PFSK-1 (cell line): ENCODE data around the gene BCAP31.

Source experiments
- FOXP2 ChIP-seq: optimal IDR thresholded peaks from 2 replicates; pipeline ENCODE3; 2011; ENCODE audit warnings: borderline replicate concordance, control low read depth, inconsistent platforms; ENCODE audit not compliant: insufficient read depth; ENCODE audit errors: extremely low read length, extremely low read depth
- POLR2AphosphoS5 ChIP-seq: IDR thresholded peaks from 2 replicates; pipeline ENCODE4 v1.6.1; 2012; ENCODE audit warnings: low read depth, mild to moderate bottlenecking, control low read depth, low read length, moderate library complexity
- SIN3A ChIP-seq: IDR thresholded peaks from 2 replicates; pipeline ENCODE4 v1.6.1; 2012; ENCODE audit warnings: mild to moderate bottlenecking, low read length, moderate library complexity, borderline replicate concordance; ENCODE audit not compliant: insufficient read depth
- TAF1 ChIP-seq: IDR thresholded peaks from 2 replicates; pipeline ENCODE4 v1.6.1; 2012; ENCODE audit warnings: low read length, control low read depth, borderline replicate concordance; ENCODE audit not compliant: insufficient read depth
- TF ChIP-seq, protein P1 (sequence below), 2 experiments: IDR thresholded peaks; 2 replicates each; pipeline versions ENCODE4 v1.6.1 to v1.8.0; 2011 to 2012; ENCODE audit warnings: low read depth in 2 of 2, low read length in 2 of 2, control low read depth in 1 of 2, inconsistent platforms in 1 of 2, mild to moderate bottlenecking in 1 of 2, moderate library complexity in 1 of 2; ENCODE audit not compliant: insufficient read depth in 1 of 2

BCAP31 gene

DNA sequence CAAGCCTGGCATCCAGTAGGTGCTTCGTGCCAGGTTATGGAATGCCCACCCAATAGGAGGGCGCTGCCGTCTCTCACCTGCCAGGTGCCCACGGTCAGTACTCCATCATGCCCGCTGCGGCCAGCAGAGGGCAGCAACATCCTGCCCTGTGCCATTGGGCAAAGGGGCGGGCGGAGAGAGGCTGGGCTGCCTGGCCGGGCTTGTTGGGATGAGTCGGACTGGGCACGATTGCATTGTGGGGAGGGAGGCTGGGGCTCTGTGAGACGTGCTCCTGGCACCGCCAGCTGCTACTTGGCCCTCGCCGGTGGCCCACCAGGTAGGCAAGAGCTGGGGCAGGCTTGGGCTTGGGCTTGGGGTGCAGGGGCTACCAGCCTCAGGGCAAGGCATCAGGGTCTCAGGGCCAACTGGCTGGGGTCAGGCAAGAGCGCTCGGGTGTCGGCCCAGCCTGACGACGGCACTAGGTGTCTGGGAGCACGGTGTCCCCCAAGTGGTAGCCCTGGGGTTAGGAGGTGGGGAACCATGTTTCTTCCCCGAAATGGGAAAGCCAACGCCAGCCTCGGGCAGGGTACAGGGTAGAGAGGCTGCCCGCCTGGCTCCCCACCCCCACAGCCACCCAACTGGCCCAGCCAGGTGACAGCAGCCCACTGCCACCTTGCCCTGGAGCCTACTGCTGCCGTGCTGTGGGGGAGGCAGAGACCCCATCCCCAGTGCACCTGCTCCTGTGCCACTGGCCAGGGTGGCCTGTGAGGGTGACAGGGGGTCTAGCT is 40.0 kb upstream of the BCAP31 start, which contains the start of gene PLXNB3:
PLXNB3 (plus strand) TSS at position 261 of the 767 bp plus-strand sequence. CDS start 1,287 bp downstream, outside the sequence.
- no peak for TF ChIP-seq FOXP2
- no peak for TF ChIP-seq POLR2AphosphoS5
- no peak for TF ChIP-seq TAF1
- TF ChIP-seq, protein P1, sequence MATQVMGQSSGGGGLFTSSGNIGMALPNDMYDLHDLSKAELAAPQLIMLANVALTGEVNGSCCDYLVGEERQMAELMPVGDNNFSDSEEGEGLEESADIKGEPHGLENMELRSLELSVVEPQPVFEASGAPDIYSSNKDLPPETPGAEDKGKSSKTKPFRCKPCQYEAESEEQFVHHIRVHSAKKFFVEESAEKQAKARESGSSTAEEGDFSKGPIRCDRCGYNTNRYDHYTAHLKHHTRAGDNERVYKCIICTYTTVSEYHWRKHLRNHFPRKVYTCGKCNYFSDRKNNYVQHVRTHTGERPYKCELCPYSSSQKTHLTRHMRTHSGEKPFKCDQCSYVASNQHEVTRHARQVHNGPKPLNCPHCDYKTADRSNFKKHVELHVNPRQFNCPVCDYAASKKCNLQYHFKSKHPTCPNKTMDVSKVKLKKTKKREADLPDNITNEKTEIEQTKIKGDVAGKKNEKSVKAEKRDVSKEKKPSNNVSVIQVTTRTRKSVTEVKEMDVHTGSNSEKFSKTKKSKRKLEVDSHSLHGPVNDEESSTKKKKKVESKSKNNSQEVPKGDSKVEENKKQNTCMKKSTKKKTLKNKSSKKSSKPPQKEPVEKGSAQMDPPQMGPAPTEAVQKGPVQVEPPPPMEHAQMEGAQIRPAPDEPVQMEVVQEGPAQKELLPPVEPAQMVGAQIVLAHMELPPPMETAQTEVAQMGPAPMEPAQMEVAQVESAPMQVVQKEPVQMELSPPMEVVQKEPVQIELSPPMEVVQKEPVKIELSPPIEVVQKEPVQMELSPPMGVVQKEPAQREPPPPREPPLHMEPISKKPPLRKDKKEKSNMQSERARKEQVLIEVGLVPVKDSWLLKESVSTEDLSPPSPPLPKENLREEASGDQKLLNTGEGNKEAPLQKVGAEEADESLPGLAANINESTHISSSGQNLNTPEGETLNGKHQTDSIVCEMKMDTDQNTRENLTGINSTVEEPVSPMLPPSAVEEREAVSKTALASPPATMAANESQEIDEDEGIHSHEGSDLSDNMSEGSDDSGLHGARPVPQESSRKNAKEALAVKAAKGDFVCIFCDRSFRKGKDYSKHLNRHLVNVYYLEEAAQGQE (IDR thresholded peaks at IDR 0.05; ENCODE audit: insufficient read depth in 1 of 2, low read depth in 2 of 2, low read length in 2 of 2), result no peak
- no peak for TF ChIP-seq SIN3A

DNA sequence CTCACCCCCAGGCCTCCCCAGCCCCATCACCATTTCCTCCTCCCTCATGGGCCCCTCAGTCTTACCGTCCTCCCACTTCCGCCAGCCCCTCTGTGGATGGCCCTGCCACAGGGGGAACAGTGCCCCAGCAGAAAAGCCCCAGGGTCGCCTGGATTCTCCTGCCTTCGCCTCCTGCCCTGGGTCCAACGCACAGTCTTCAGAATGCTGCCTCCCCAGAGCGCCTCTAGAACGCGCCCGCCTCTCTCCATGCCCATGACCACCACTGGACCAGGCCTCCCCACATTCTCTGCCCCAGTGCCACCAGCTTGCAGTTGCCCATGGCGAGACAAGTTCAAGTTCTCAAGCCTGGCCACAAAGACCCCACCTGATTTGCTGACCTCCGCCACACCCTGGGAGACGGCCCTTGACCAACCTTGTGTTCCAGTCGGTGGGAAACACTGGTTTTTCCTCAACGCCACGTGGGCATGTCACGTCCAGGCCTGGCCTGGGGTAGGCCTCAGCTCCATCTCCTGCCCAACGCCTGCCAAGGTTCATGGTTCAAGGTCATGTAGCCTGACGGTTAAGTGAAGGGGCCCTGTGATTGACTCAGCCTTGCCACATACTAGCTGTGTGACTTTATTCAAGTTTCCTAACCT is 39.2 kb upstream of the BCAP31 start:
- TF ChIP-seq POLR2AphosphoS5, result no peak

GRCh38 chrX:153762626-153763173 is 38.5 kb upstream of the BCAP31 start:
- TF ChIP-seq SIN3A, result no peak
- TF ChIP-seq TAF1, result no peak

DNA sequence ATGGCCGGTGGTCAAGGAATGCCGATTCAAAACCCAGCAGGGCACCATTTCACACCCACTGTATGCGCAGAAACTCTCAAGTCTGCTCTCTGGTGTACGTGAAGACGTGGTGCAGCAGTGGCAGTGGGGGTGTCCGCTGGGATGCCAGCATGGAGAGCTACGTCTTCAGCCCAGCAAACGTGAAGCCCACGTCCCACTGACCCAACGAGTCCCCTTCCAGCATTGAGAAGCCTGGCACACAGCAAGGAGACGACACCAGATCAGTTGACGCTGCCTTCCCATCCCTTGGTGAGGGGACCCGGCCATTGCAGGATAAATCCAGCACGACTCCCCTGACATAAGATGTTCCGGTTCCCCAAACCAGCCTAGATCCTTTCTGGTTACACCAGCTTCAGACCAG is 37.7 kb upstream of the BCAP31 start:
- TF ChIP-seq FOXP2 (no peak), TAF1 (no peak), POLR2AphosphoS5 (no peak), SIN3A (no peak)
- TF ChIP-seq, protein P1 (IDR thresholded peaks at IDR 0.05; ENCODE audit: insufficient read depth in 1 of 2, low read depth in 2 of 2, low read length in 2 of 2), result no peak

DNA sequence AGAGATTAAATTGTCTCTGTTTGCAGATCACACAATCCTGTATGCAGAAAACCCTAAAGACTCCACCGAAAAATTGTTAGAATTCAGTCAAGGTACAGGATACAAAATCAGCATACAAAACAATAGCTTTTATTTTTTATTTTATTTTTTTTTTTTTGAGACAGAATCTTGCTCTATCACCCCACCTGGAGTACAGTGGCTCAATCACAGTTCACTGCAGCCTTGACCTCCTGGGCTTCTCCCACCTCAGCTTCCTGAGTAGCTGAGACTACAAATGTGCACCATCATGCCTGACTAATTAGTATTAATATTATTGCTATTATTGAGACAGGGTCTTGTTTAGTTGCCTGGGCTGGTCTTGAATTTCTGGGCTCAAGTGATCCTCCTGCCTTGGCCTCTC is 30.9 kb upstream of the BCAP31 start:
- no peak for TF ChIP-seq POLR2AphosphoS5
- TF ChIP-seq SIN3A, result no peak
- TF ChIP-seq, protein P1 (IDR thresholded peaks at IDR 0.05; ENCODE audit: insufficient read depth in 1 of 2, low read depth in 2 of 2, low read length in 2 of 2), result no peak
- TF ChIP-seq TAF1, result no peak
- TF ChIP-seq FOXP2, result no peak

- TF ChIP-seq, protein P1 (IDR thresholded peaks at IDR 0.05; ENCODE audit: insufficient read depth in 1 of 2, low read depth in 2 of 2, low read length in 2 of 2), result no peak
- TF ChIP-seq SIN3A (no peak), POLR2AphosphoS5 (no peak)
Measured at GRCh38 chrX:153750127-153750774, 26.1 kb upstream of the BCAP31 start.
